ENCODE measurements around the gene NMS.

DNA sequence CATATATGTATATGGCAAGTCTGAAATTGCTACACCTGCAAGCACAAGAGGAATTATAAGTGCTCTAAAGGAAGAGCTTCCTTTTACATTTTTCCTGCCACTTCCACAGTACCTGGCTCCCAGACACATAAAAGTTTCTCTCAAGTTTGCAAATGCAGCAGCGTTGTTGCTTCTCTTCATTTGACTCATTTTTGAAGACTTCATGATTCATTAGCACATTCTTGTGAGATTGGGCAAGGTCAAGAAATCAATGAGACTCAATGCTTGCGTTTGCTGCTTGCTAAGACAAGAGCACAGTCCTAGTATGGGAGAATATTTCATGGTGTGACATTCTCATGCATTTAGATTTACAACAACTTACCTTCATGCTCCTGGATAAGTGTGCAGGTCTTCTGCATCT is 49.9 kb downstream of the NMS start:
- TF ChIP-seq, protein P1, sequence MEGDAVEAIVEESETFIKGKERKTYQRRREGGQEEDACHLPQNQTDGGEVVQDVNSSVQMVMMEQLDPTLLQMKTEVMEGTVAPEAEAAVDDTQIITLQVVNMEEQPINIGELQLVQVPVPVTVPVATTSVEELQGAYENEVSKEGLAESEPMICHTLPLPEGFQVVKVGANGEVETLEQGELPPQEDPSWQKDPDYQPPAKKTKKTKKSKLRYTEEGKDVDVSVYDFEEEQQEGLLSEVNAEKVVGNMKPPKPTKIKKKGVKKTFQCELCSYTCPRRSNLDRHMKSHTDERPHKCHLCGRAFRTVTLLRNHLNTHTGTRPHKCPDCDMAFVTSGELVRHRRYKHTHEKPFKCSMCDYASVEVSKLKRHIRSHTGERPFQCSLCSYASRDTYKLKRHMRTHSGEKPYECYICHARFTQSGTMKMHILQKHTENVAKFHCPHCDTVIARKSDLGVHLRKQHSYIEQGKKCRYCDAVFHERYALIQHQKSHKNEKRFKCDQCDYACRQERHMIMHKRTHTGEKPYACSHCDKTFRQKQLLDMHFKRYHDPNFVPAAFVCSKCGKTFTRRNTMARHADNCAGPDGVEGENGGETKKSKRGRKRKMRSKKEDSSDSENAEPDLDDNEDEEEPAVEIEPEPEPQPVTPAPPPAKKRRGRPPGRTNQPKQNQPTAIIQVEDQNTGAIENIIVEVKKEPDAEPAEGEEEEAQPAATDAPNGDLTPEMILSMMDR (conservative IDR thresholded peaks at IDR 0.05; ENCODE audit: low read length), result no peak
- TF ChIP-seq EZH2phosphoT487 (IDR thresholded peaks at IDR 0.05; ENCODE audit: borderline replicate concordance, low read depth, low read length), result no peak
